ENCODE measurements around the gene ZSWIM7. TPM values are rescaled to one million over a fixed set of nuclear protein-coding genes. Genes with fewer than 3 reads are reported as not detected.

The ZSWIM7 gene
- total RNA-seq, 2 donors from 2014 or later = 15.4 to 17.5 TPM

- Mint-ChIP-seq H3K27ac (no peak overlapping the region), H3K27me3 (peaks cover 37% of the 10 kb centered on the region), H3K4me3 (no peak overlapping the region), H3K36me3 (ENCODE audit: low read depth) (peaks cover 16% of the 10 kb centered on the region), H3K4me1 (peaks cover 9% of the 10 kb centered on the region)
- H3K9me3 ChIP-seq (ENCODE audit: control insufficient read depth, low read length, poor library complexity, severe bottlenecking) = no peaks in the 10 kb centered on the region
- DNase-seq = no peak
- ATAC-seq = no peak
Measured at GRCh38 chr17:15928286-15928785, 71.2 kb downstream of the ZSWIM7 start.

Other genes with a start within 250 kb of the ZSWIM7 start
- gene ADORA2B, start 54.6 kb downstream of the ZSWIM7 start, total RNA-seq = under 1 TPM in 1 of 2 donors, not detected in 1; 0.76 TPM
- 10 to 100 TPM; 46.9 to 49.0 TPM for gene TTC19, start 120 bp upstream of the ZSWIM7 start, total RNA-seq
- 100 to 1,000 TPM; 155 to 161 TPM for gene NCOR1, start 215.8 kb upstream of the ZSWIM7 start, total RNA-seq
- 10 to 100 TPM; 54.5 to 69.0 TPM for gene PIGL, start 217.5 kb upstream of the ZSWIM7 start, total RNA-seq